NCI-H1694 (cell line): Measurements from ENCODE around the gene PLA2G12A.

Experiments
- DNase-seq: peaks from one replicate; lab custom pipeline; 2025; lab: John Stamatoyannopoulos, UW

Gene PLA2G12A

DNA sequence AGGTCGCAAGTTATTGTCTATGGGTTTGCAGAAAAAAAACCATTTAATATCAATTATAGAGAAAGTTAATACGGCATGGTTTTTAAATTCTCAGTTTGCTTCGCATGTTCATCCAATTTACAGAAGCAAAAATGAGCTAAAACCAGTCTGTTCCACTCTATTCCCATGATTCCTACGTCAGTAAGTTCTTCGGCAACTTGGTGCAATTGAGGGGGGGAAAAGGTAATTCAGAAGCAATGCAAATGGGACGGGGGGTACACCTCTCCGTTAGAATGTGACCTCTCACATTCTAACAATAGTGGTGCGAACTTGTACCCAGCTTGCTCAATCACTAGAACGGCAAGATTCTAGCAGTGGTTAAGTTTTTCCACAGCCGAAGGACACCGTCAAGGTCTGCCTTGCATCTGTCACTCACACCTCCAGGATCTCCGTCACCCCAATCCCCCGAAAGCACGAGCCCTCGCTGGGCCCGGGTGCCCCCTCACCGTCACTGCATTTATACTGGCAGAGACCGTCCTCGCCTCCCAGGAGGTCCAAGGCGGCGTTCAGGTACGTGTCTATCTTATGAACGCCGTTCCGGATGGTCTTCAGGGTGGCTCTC, 653 bp downstream of the PLA2G12A start:
- DNase-seq, result no peak

DNA sequence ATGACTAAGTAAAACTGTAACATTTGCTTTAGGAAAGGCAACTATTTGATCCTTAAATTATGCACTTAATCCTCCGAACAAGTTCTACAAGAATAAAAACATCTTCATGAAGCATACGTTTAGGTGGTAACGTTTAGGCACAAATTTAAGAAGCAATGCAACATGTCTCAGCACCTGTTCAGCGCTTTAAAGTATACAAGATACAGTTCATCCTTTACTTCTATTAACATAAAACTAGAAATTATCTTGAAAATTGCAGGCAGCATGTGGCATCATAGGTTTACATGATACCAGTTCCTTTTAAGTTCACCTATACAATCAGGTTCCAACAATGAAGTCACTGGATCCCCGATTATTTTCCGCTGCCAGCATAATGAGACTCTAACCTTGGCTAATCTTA, 1.5 kb downstream of the PLA2G12A start:
- no peak for DNase-seq

DNA sequence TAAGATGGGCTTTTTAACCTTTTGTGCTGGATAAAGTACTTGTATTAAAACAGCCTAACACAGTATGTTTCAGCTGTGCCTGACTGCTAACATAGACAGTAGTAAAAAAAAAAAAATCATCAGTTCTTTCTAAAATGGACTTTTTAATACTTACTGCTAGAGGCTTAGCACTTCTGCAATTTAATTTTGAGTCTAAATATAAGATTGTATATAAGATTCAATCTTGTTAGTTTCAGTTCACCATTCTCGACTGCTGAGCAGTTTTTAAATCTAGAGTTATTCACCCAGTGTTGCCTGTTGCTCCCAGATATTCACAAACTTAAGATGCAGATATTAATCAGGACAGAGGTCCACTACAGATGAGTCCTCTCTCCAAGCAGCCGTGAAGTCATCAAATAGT, 6.8 kb downstream of the PLA2G12A start:
- no peak for DNase-seq

DNA sequence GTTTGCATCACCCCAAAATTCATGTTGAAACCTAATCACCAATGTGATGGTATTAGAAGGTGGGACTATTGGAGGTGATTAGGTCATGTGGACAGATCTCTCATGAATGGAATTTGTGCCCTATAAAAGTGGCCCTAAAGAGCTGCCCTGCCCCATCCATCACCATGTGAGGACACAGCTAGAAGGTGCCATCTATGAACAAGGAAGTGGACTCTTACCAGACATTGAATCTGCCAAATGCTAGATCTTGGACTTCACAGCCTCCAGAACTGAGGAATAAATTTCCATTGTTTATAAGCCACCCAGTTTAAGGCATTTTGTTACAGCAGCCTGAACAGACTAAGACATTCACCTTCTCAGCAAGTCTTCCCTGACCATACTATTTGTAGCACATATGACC, 7.5 kb downstream of the PLA2G12A start:
- no peak for DNase-seq

DNA sequence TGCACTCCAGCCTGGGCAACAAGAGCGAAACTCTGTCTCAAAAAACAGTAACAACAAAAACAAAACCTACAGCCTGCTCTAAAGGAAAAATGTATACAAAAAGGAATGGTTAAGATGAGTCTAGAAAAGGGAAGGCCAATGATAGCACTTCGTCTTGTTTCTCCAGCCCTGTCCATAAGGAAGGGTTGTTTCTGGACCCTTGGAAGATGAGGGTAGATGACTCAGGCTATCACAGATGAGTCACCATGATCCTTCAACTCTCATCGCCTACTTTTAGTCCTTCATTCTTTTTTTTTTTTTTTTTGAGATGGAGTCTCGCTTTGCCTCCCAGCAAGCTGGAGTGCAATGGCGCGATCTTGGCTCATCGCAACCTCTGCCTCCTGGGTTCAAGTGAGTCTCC, 8.8 kb downstream of the PLA2G12A start:
- no peak for DNase-seq

DNA sequence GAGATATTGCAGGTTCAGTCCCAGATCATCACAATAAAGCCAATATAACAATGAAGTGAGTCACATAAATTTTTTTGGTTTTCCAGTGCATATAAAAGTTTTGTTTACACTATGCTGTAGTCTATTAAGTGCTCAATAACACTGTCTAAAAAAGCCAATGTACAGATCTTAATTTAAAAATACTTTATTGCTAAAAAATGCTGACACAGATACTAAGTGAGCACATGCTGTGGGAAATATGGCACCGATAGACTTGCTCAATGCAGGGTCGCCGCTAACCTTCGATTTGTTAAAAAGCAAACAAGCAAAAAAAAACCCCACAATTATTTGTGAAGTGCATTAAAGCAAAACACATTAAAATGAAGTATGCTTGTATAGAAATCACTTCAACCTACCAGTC, 10.3 kb downstream of the PLA2G12A start:
- DNase-seq, result no peak

DNA sequence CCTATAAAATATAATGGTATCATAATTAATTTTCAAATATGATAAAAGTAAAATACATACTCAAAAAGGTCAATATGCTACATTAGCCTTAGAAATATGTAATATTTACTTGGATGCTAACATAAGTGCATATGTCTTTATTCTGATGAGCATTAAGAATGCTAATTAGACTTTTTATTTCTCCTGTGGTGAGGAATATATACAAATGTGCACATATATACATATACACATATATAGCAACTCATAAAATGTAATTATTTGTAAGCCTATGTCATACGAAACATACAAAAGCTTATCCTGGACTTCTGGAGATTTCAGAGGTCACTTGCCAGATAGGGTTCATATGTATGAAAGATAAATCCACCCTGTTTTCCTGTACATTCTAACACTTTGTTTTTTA, 11.1 kb downstream of the PLA2G12A start:
- no peak for DNase-seq

DNA sequence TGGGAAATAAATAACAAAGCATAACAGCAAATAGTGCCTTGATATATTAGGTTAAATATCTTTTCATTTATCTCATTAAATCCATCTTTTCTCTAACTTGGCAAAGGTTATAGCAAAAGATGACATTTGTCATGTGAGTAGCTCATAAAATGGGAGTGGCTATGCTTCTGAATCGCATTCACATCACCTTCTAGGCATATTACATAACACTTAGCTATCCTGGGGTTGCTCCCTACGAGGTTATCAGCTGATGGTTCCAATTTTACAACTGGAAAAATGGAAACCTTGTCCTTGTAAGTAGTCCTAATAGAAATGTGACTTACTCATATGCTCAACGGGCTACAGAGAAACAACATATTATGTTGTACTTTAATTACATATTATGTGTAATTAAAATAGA, 16.4 kb downstream of the PLA2G12A start:
- no peak for DNase-seq

DNA sequence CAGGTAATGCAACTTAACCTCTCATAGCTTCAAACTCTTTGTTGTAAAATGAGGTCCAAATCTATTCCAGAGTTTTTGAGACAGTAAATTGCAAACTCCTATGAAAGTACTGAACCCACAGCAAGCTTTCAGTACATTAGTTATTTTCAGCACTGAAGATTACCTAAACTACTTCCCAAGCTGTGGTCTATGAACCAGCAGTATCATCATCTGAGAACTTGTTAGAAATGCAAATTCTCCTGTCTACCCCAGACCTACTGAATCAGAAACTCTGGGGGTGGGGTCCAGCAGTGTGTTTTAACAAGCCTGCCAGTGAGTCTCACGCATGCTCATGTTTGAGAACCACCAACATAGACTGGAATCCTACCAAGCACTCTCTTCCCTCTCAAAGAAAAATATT, 20.9 kb downstream of the PLA2G12A start:
- DNase-seq, result no peak

DNA sequence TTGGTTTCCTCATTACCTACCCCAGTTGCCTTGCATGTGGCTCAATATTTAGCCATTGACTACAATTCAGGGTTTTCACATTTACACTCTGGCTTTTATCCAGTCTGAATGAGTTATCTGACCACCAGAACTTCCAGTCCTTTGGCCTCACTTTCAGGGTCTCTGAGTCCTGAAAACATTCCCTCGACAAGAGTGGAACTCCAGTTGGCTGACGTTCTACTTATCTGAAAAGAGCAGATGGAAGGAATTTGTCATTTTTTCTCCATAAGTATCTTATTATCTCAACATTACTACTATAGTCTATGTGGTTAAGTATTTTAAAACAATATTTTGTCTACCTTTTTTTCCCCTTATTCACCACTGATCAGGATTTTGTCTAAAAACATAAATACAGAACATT, 21.4 kb downstream of the PLA2G12A start:
- no peak for DNase-seq

DNA sequence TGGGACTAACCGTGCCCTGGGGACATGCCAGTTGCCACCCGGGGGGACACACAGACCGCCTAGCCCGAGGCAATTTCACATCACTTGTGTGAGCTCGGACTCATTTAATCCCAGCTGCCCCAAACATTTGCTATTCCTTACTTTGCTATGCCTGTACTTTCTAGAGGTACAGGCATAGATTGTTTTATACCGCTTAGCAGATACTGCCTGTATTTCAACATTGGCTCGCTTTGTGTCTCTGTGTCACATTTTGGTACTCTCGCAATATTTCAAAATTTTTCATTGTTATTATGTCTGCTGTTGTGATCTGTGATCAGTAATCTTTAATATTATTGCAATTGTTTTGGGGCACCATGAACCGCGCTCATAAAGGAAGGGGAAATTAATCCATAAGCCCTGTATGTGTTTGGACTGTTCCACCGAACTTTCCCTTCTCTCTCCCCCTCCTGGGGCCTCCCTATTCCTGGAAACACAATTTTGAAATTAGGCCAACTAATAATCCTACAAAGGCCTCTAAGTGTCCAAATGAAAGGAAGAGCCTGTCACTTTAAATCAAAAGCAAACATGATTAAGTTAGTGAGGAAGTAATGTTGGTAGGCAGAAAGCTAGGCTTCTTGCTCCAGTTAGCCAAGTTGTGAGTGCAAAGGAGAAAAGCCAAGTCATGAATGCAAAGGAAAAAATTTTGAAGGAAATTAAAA, 26.1 kb downstream of the PLA2G12A start:
- DNase-seq, result no peak

DNA sequence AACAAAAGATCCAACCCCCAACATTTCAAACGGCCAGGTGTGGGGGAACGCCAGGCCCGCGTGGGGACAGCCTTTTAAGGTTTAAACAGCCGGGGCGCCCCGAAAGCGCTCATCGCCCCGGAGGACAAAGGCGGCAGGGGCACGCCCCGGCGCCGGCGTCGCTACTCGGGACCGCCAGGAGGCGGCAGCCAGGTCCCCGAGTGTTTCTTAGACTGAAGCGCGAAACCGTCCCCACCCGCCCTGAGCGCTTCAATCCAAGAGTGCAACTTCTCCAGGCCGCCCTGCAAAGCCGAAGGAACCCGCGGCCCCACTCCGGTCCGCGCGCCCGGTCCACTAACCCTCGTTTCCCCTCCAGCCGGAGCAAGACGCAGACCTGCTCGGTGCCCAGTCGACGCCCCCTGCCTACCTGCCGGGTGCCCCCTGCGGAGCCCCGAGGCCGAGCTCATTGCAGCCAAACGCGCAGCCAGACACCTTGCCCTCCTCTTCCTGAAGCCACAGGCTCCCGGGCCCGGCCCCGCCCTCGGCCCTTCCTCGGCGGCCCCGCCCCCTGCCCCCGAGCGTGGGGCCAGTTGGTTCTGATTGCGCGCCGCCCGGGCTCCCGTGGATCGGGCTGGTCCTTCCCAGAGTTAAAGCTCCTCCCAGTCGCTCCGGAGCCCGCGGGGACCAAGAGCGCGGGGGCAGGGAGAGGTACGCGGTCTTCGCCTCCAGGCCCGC, 26.8 kb downstream of the PLA2G12A start, which contains the start of gene CASP6:
Gene CASP6 (minus strand): TSS at position 496 of the 714 bp plus-strand sequence. CDS start 50 bp downstream, at position 446.
- peak; percentile 2 for DNase-seq

DNA sequence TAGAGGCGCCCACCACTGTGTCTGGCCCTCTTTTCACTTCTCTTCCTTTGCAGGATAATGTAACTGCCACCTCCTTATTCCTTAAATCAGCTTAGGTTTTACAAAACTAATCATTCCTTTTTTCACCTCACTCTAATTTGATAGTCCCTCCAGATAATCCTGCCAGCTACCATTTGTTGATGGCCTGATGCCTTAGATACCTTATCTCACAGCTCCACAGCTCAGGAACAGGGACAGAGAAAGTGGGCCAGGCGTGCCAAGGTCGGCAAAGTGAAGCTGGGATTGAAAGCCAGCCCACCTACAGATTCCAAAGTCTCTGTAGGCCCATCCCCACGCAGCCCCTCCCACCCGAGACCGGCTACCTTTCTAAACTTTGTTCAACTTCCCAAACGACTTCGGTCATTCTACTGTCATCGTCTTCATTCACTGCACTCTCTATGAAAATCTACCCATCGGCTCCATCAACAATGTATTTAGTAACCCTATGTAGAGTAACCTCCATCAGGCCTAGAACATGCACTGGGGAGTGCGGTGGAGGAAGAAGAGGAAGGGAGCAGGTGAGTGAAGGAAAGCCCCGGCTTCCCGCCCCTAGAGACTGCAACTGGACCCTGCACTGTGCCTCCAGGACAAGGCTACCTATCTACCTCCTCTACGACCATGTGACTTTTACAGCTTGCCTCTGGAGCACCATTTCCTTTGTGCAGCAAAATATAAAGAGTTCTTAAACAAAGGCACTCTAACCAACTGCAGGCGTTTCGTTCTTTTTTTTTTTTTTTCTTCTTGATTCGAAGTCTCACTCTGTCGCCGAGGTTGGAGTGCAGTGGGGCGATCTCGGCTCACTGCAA, 28.1 kb downstream of the PLA2G12A start:
- no peak for DNase-seq

DNA sequence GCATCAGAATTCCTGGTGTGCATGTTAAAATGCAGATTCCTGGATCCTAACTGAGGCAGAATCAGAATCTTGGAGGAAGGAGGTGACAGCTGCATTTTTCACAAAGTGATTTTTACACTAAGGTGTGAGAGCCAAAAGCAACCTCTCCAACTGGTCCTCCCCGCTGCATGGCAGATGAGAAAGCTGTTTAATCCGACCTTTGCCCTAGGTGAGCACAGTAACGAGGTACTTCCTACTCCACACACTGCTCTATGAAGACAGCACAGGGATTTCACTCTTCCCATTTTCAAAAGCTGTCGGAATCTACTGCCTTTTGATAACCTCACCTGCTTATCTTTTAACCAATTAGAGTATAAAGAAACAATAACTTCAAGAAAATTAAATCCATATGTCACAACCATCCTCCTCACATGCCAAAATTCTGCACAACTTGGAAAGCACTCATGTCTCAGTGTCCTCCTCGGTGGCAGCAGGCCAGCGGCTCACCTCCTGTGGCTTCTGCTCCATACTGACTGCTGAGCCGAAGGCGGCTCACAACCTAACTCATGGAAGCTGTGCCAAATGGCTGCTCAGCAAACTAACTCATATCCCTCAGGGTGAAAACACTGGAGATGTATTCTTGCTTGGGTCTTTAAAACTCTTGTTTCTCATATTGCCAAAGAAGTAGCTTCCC, 30.2 kb downstream of the PLA2G12A start:
- DNase-seq, result no peak

DNA sequence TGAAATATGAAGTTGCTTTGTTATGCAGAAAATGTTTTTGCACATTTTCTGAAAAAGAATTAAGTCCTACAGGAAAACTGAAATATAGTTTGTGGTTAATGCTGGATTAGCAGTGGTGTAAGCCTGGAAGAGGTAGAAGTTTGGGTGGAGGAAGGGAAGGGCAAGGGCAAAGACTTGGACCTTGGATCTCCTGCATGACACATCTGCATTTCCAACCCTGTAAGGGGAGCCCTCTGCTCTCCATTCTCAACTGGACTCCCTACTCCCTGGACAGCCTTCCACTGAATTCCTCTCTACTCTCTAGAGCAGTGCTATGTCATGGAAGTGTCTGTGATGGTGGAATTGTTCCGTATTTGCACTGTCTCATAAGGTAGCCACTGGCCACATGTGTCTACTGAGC, 31.2 kb downstream of the PLA2G12A start:
- no peak for DNase-seq

DNA sequence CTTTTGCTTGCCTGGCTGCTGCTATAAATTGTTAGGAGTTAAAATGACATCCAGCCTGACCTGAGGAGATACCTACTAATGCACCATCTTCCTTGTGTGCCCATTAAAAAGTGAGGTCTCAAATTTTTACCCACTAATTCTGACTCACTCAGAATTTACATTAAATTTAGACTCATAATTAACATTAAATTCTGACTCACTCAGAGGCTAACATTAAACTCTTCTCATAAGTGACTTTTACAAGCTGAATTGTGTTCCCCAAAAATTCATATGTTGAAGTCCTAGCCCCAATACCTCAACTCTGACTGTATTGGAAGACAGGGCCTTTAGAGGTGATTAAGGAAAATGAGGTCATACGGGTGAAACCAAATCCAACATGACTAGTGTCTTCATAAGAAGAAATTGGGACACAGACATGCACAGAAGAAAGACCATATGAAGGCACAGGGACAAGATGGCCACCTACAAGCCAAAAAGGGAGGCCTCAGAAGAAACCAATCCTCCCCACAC, 38.4 kb downstream of the PLA2G12A start:
- DNase-seq, result no peak

DNA sequence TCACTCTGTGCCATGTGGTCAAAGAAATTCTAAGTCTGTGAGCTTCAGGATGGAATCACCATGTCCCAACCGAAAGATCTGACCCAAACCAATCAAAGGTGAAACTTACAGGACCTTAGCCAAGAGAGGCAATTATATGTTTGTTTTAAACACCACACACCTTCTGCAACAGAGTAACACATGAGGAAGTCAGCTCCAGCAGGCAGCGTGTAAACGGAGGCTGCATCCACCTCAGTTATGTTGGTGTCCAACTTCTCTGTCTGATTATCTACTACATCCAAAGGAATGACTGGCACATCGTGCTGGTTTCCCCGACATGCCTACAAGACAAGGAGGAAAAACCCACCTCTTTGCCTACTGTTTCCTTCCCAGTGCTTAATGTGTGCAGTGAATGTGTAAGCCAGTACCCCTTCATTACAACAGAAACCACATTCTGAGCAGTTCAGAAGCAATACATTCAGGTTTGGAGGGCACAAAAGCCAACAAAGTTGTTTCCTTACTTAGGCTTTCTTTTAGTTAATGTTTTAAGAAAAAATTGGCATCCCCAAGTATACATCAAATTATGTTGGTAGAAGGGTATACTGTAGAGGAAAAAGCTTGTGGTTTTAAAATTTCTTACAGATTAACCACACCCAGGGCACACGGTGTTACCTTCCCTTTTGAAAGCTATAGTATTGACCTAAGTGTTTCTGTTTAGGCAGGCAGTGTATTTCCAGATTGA, 39.0 kb downstream of the PLA2G12A start:
- DNase-seq, result no peak

DNA sequence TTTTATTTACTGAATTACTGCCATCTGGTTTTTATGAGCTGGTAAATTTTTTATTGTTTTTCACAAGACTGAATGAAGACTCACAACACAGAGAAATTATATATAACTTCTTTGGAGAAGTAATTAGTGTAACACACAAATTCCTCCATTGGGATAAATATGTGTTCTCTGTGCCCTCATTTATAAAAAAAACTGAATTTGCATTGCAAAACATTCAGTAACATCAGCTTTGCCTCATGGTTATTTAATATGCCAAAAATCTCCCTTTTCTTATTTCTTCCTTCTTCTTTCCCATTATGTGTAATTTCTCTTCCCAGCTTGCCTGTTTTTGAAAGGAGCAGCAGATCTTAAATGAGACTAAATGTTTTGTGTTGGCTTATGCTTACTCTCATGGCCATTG, 45.1 kb downstream of the PLA2G12A start:
- no peak for DNase-seq

DNA sequence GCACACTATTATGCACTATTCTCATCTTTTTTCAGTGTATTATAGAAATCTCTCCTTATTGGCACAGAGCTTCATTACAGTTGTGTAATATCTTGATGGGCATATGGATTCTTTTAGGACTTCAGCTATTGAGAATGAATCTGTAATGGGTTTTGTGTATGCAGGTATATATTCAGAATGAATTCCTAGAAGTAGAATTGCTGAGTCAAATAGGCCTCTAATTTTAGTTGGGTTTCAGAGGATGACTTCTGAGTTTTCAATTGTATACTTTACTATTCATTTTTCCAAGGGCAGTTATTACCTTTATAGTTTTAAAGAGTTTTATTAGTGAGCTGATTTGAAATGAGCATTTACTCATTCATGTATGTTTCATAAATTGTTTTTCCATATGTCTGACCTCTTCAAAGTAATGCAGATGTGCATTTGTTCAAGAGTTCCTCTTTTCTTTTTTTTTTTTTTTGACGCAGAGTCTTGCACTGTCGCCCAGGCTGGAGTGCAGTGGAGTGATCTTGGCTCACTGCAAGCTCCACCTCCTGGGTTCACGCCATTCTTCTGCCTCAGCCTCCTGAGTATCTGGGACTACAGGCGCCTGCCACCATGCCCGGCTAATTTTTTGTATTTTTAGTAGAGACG, 46.1 kb downstream of the PLA2G12A start:
- DNase-seq, result no peak

DNA sequence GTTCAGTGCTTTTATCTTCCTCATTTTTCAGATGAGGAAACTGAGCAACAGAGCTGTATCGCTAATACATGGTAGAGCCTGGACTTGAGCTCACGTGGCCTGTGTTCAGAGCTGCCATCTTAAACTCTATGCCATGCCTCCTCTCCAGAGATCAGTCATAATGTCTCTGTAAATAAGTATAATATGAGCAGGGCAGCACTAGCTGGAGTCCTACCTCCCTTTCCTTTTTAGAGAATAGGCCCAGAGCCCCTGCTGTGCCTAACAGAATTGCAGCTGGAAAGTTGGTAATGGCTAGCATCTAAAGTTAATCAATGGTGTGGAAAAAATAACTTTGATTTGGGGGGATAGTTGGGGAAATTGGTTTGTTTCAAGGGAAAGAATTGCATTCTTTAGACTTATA, 47.0 kb downstream of the PLA2G12A start:
- DNase-seq, result no peak
